HepG2 (cell line): ENCODE data around the gene TTC28. TPM values are rescaled to one million over a fixed set of nuclear protein-coding genes. Genes with fewer than 3 reads are reported as not detected.

Experiments
- ATAC-seq: fragments of 200-7000 bp; cut with Tn5 transposase; 3 replicates; pipeline ENCODE4 v1.9.1; 2020; ENCODE audit warnings: mild to moderate bottlenecking, moderate library complexity
- BruUV-seq: library from RNA; stranded (reverse); fragments of 400-500 nt; replicated peaks from 2 replicates; lab custom pipeline; 2021; lab: Mats Ljungman, UMichigan
- CTCF ChIA-PET: fragments of 300-600 bp; formaldehyde crosslinking; extraction: SDS; loops from one replicate; lab custom pipeline; 2021; ENCODE audit warnings: low total read pairs, inconsistent platforms, low intra/inter-chr PET ratio; lab: Yijun Ruan, JAX
- POLR2A ChIA-PET: fragments of 350-600 bp; sonication (Branson Sonifier 250); formaldehyde crosslinking; loops from one replicate; lab custom pipeline; 2020; ENCODE audit warnings: antibody characterized with exemption, inconsistent platforms; lab: Yijun Ruan, JAX
- DNase-seq: peaks from one replicate; pipeline ENCODE4 v3.0.0-alpha.2; 2015; ENCODE audit warnings: low spot score
- FAIRE-seq: peaks from 3 replicates; lab custom pipeline; 2011; peaks lifted over from hg19 to GRCh38; lab: Jason Lieb, UNC
- H2AFZ ChIP-seq: one replicate; pipeline ENCODE4 v1.6.1; 2011; ENCODE audit warnings: low read length, inconsistent platforms
- H3K27ac ChIP-seq: fragments of 300-600 bp; 3 replicates; pipeline ENCODE4 v1.8.0; 2011; ENCODE audit warnings: mixed run types, mild to moderate bottlenecking, mixed read lengths, low read length, inconsistent platforms; ENCODE audit not compliant: insufficient read depth; ENCODE audit errors: extremely low read length
- H3K27me3 ChIP-seq, 2 experiments: fragments of 200-600 bp in 1 of 2; 2 replicates in 1 of 2; 3 replicates in 1 of 2; pipeline versions ENCODE4 v1.6.0 to v1.8.0; 2011; ENCODE audit warnings: low read length in 2 of 2, mild to moderate bottlenecking in 2 of 2, moderate library complexity in 2 of 2, inconsistent platforms in 1 of 2; ENCODE audit not compliant: insufficient read depth in 2 of 2, control insufficient read depth in 1 of 2
- H3K36me3 ChIP-seq, 2 experiments: fragments of 200-600 bp in 1 of 2; replicated peaks in 1 of 2; 2 replicates in 1 of 2; 3 replicates in 1 of 2; pipeline versions ENCODE4 v1.5.1 to v1.8.0; 2011; ENCODE audit warnings: low read length in 2 of 2, inconsistent platforms in 1 of 2; ENCODE audit not compliant: insufficient read depth in 2 of 2, control insufficient read depth in 1 of 2
- H3K4me1 ChIP-seq: 2 replicates; pipeline ENCODE4 v1.5.1; 2012; ENCODE audit warnings: low read length, inconsistent platforms; ENCODE audit not compliant: insufficient read depth
- H3K4me2 ChIP-seq: 2 replicates; pipeline ENCODE4 v1.6.0; 2011; ENCODE audit warnings: low read depth, low read length, inconsistent platforms
- H3K4me3 ChIP-seq, 3 experiments: fragments of 200-600 bp in 1 of 3; sonication (generic), shearing (Covaris generic) in 1 of 3; replicated peaks in 1 of 3; 2 replicates each; pipeline ENCODE4 v1.5.1; 2011 to 2016; ENCODE audit warnings: low read length in 3 of 3, inconsistent platforms in 2 of 3, low read depth in 2 of 3, mild to moderate bottlenecking in 2 of 3, control low read depth in 1 of 3, mixed read lengths in 1 of 3; ENCODE audit not compliant: insufficient read depth in 1 of 3
- H3K79me2 ChIP-seq: one replicate; pipeline ENCODE4 v1.6.1; 2011; ENCODE audit warnings: low read length, inconsistent platforms; ENCODE audit not compliant: insufficient read depth
- H3K9ac ChIP-seq: 2 replicates; pipeline ENCODE4 v1.6.0; 2011; ENCODE audit warnings: mild to moderate bottlenecking, low read depth, low read length, inconsistent platforms; ENCODE audit not compliant: insufficient read depth
- H3K9me3 ChIP-seq: 2 replicates; pipeline ENCODE4 v1.5.1; 2012; ENCODE audit warnings: mild to moderate bottlenecking, low read length
- H4K20me1 ChIP-seq: 2 replicates; pipeline ENCODE4 v1.6.0; 2011; ENCODE audit warnings: inconsistent platforms, mild to moderate bottlenecking, low read length, moderate library complexity; ENCODE audit not compliant: insufficient read depth
- ARID2 ChIP-seq: sonication (generic); formaldehyde crosslinking; IDR thresholded peaks from 2 replicates; pipeline ENCODE4 v1.8.1; 2022; ENCODE audit warnings: mild to moderate bottlenecking, missing genetic modification reagents, borderline replicate concordance
- EED ChIP-seq: sonication (generic); formaldehyde crosslinking; IDR thresholded peaks from 2 replicates; pipeline ENCODE4 v1.5.0; 2020; ENCODE audit warnings: mild to moderate bottlenecking, missing genetic modification reagents
- HDAC1 ChIP-seq: sonication (generic); formaldehyde crosslinking; IDR thresholded peaks from 2 replicates; pipeline ENCODE4 v1.5.1; 2020; ENCODE audit warnings: mild to moderate bottlenecking, missing genetic modification reagents
- KDM3A ChIP-seq: IDR thresholded peaks from 2 replicates; pipeline ENCODE4 v1.6.1; 2018; ENCODE audit warnings: low read depth, missing compliant biosample characterization
- MIXL1 ChIP-seq: IDR thresholded peaks from 2 replicates; pipeline ENCODE4 v1.6.1; 2016
- NCOR1 ChIP-seq: fragments of 200-600 bp; sonication (generic); IDR thresholded peaks from 2 replicates; pipeline ENCODE4 v1.7.0; 2017; ENCODE audit warnings: antibody characterized with exemption, low read length, borderline replicate concordance
- NFYC ChIP-seq: IDR thresholded peaks from 2 replicates; pipeline ENCODE4 v1.6.1; 2016; ENCODE audit warnings: missing genetic modification reagents, missing compliant biosample characterization
- NR2F1 ChIP-seq, 2 experiments: fragments of 450-650 bp in 1 of 2; formaldehyde crosslinking in 1 of 2; IDR thresholded peaks; 2 replicates each; pipeline versions ENCODE4 v1.5.0 to v1.6.1; 2016 to 2020; ENCODE audit warnings: mild to moderate bottlenecking in 1 of 2, missing compliant biosample characterization in 1 of 2, missing genetic modification reagents in 1 of 2, moderate library complexity in 1 of 2
- PCBP1 ChIP-seq: fragments of 200-400 bp; formaldehyde crosslinking; IDR thresholded peaks from 2 replicates; pipeline ENCODE4 v1.6.1; 2017; ENCODE audit warnings: mild to moderate bottlenecking, low read depth, low read length, borderline replicate concordance
- PTBP1 ChIP-seq: fragments of 200-400 bp; formaldehyde crosslinking; IDR thresholded peaks from 2 replicates; pipeline ENCODE4 v1.6.1; 2018; ENCODE audit warnings: low read length, low read depth; ENCODE audit not compliant: poor library complexity, severe bottlenecking
- SP5 ChIP-seq: IDR thresholded peaks from 2 replicates; pipeline ENCODE4 v1.6.1; 2016; ENCODE audit warnings: low read depth, borderline replicate concordance
- SRSF9 ChIP-seq: fragments of 200-400 bp; formaldehyde crosslinking; IDR thresholded peaks from 2 replicates; pipeline ENCODE4 v1.6.1; 2018; ENCODE audit warnings: borderline replicate concordance, mild to moderate bottlenecking, low read depth, low read length; ENCODE audit not compliant: insufficient read depth, poor library complexity, severe bottlenecking
- TCF7 ChIP-seq: sonication (generic); IDR thresholded peaks from 2 replicates; pipeline ENCODE4 v1.6.1; 2016; ENCODE audit warnings: antibody characterized with exemption, low read depth
- TMF1 ChIP-seq: sonication (generic); formaldehyde crosslinking; IDR thresholded peaks from 2 replicates; pipeline ENCODE4 v1.8.1; 2022; ENCODE audit warnings: low read depth, missing genetic modification reagents
- ZIK1 ChIP-seq: sonication (generic); formaldehyde crosslinking; IDR thresholded peaks from 2 replicates; pipeline ENCODE4 v1.5.0; 2020; ENCODE audit warnings: mild to moderate bottlenecking, low read depth, missing genetic modification reagents, borderline replicate concordance
- ZNF230 ChIP-seq: sonication (generic); formaldehyde crosslinking; IDR thresholded peaks from 2 replicates; pipeline ENCODE4 v1.4.0; 2020; ENCODE audit warnings: mild to moderate bottlenecking, missing genetic modification reagents
- ZNF446 ChIP-seq: sonication (generic); formaldehyde crosslinking; IDR thresholded peaks from 2 replicates; pipeline ENCODE4 v1.5.0; 2020; ENCODE audit warnings: mild to moderate bottlenecking, missing genetic modification reagents
- ZNF558 ChIP-seq: sonication (generic); formaldehyde crosslinking; IDR thresholded peaks from 2 replicates; pipeline ENCODE4 v1.9.0; 2022; ENCODE audit warnings: mild to moderate bottlenecking, missing genetic modification reagents, borderline replicate concordance
- ZNF709 ChIP-seq: sonication (generic); formaldehyde crosslinking; IDR thresholded peaks from 2 replicates; pipeline ENCODE4 v1.5.0; 2020; ENCODE audit warnings: mild to moderate bottlenecking, missing genetic modification reagents
- ZNF720 ChIP-seq: sonication (generic); formaldehyde crosslinking; IDR thresholded peaks from 2 replicates; pipeline ENCODE4 v1.4.0; 2020; ENCODE audit warnings: missing genetic modification reagents
- ZZZ3 ChIP-seq: sonication (generic); formaldehyde crosslinking; IDR thresholded peaks from 2 replicates; pipeline ENCODE4 v1.4.0; 2020; ENCODE audit warnings: missing genetic modification reagents, mild to moderate bottlenecking, borderline replicate concordance
- WGBS: methylation state at CpG from one replicate; pipeline ENCODE4 v1.1.6; 2017; ENCODE audit warnings: low lambda C conversion rate; 5-methylcytosine and 5-hydroxymethylcytosine counted together
- in situ Hi-C: cut with HindIII; loops from 2 replicates; pipeline ENCODE4 v1.10.0; 2017; ENCODE audit warnings: low pct_unique_long_range_greater_than_20kb; ENCODE audit not compliant: extremely low pct_ligation_motif_present
- intact Hi-C: fragments of 100-400 bp; cut with micrococcal nuclease; formaldehyde crosslinking; loops from one replicate; pipeline ENCODE4 v1.10.0; 2022; ENCODE audit not compliant: unreplicated experiment
- polyA plus RNA-seq, 8 experiments: library from polyadenylated mRNA; depleted of rRNA in 3 of 8; stranded (reverse) in 7 of 8; unstranded in 1 of 8; fragments of >200 nt; fragmentation: Illumina TruSeq in 4 of 8; extraction: Trizol in 4 of 8; gene quantifications; 2 replicates each; pipeline versions ENCODE4 v1.2.1 to v1.2.3, GENCODE V29; 2011 to 2016; ENCODE audit warnings: low read depth in 4 of 8, missing spikeins in 1 of 8, mixed read lengths in 1 of 8; ENCODE audit not compliant: insufficient read depth in 1 of 8
- total RNA-seq, 5 experiments: library from RNA; depleted of rRNA; stranded (reverse); fragments of >200 nt; fragmentation: Illumina TruSeq; extraction: Trizol; gene quantifications; 2 replicates each; pipeline ENCODE4 v1.2.3, GENCODE V29; 2016; ENCODE audit warnings: low read depth in 1 of 5
- TF ChIP-seq, protein P1 (sequence below): sonication (generic); formaldehyde crosslinking; IDR thresholded peaks from 2 replicates; pipeline ENCODE4 v1.5.0; 2020; ENCODE audit warnings: missing genetic modification reagents
- TF ChIP-seq, protein P2 (sequence below): sonication (generic); formaldehyde crosslinking; IDR thresholded peaks from 2 replicates; pipeline ENCODE4 v1.4.0; 2020; ENCODE audit warnings: mild to moderate bottlenecking, missing genetic modification reagents
- TF ChIP-seq, protein P3 (sequence below): sonication (generic); formaldehyde crosslinking; IDR thresholded peaks from 2 replicates; pipeline ENCODE4 v1.8.1; 2023; ENCODE audit warnings: mild to moderate bottlenecking, moderate library complexity, missing genetic modification reagents

Gene TTC28
- total and polyA plus RNA-seq, 2 of the 13 experiments (the other 11 are each of a cell fraction or from before 2014, with no cell fraction given) = 4.2 to 13.1 TPM

DNA sequence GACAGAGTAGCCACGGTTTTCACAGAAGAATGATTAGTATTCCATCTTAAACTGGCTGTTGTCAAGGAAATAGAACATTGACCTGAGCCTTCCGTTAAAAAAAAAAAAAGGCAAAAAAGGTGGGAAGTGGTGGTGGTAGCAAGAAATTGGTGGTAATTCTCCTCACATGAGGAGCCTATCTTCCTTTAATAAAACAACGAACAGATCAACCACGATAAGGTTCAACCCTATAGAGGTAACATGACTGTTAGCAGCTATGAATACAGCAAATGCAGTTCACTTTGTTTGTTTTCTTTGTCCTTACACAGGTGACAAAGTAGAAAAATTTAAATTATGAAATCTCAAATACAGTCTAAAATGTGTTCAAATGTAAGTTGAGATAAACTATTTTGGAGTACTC lies 181.6 kb downstream of the TTC28 start (continued):
- TF ChIP-seq NR2F1 (CRISPR knock-in tag; IDR thresholded peaks at IDR 0.05) = no peak
- no peak for TF ChIP-seq NFYC (CRISPR knock-in tag)
- TF ChIP-seq EED (CRISPR knock-in tag) = no peak
- no peak for TF ChIP-seq PTBP1
- no peak for TF ChIP-seq ZZZ3 (CRISPR knock-in tag)
- TF ChIP-seq ARID2 (CRISPR knock-in tag) = no peak
- no peak for TF ChIP-seq SRSF9
- TF ChIP-seq TMF1 (CRISPR knock-in tag) = no peak
- TF ChIP-seq, protein P1, sequence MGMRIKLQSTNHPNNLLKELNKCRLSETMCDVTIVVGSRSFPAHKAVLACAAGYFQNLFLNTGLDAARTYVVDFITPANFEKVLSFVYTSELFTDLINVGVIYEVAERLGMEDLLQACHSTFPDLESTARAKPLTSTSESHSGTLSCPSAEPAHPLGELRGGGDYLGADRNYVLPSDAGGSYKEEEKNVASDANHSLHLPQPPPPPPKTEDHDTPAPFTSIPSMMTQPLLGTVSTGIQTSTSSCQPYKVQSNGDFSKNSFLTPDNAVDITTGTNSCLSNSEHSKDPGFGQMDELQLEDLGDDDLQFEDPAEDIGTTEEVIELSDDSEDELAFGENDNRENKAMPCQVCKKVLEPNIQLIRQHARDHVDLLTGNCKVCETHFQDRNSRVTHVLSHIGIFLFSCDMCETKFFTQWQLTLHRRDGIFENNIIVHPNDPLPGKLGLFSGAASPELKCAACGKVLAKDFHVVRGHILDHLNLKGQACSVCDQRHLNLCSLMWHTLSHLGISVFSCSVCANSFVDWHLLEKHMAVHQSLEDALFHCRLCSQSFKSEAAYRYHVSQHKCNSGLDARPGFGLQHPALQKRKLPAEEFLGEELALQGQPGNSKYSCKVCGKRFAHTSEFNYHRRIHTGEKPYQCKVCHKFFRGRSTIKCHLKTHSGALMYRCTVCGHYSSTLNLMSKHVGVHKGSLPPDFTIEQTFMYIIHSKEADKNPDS (CRISPR knock-in tag) = no peak

DNA sequence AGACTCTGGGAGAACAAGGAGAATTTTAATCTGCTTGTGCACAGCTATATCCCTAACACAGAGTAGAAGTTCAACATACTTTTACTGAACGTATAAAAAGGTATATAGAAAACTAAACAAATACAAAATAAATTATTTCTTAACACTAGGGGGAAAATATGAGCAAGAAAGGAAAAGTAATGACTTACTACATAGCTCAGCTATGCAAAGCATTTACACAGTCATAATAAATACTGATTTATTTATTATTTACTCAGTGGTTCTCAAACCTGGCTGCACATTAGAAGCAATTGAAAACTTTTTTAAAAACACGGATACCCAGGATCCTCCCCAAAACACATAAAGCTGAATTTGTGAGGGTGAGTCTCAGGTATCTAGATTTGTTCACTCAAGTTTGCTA lies 182.5 kb downstream of the TTC28 start:
- no peak overlapping the region for H3K4me2 ChIP-seq
- in situ Hi-C loops (no loop called here), intact Hi-C loops (no loop called here)

More for the DNA sequence above, 182.5 kb downstream of the TTC28 start:
- POLR2A ChIA-PET = no interaction called here
- Histone ChIP-seq H3K27ac (no peak overlapping the region), H3K4me3 (no peak overlapping the region), H3K79me2 (no peaks in the 10 kb centered on the region), H3K9ac (no peak overlapping the region), H4K20me1 (no peaks in the 10 kb centered on the region), H2AFZ (no peak overlapping the region), H3K27me3 (no peaks in the 10 kb centered on the region; a peak in 1 of 5 replicates), H3K9me3 (no peaks in the 10 kb centered on the region), H3K4me1 (no peaks in the 10 kb centered on the region), H3K36me3 (no peaks in the 10 kb centered on the region)
- no peak for TF ChIP-seq NCOR1
- no peak for TF ChIP-seq ZNF230
- TF ChIP-seq PCBP1 = no peak
- TF ChIP-seq ZNF446 = no peak
- TF ChIP-seq ZIK1 = no peak
- no peak for TF ChIP-seq SP5 (CRISPR knock-in tag)
- no peak for TF ChIP-seq ZNF709 (CRISPR knock-in tag)
- TF ChIP-seq, protein P2, sequence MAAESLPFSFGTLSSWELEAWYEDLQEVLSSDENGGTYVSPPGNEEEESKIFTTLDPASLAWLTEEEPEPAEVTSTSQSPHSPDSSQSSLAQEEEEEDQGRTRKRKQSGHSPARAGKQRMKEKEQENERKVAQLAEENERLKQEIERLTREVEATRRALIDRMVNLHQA (CRISPR knock-in tag) = no peak
- TF ChIP-seq ZNF558 = no peak
- no peak for TF ChIP-seq KDM3A (CRISPR knock-in tag)
- no peak for TF ChIP-seq TCF7
- TF ChIP-seq HDAC1 (CRISPR knock-in tag) = no peak
- TF ChIP-seq, protein P3, sequence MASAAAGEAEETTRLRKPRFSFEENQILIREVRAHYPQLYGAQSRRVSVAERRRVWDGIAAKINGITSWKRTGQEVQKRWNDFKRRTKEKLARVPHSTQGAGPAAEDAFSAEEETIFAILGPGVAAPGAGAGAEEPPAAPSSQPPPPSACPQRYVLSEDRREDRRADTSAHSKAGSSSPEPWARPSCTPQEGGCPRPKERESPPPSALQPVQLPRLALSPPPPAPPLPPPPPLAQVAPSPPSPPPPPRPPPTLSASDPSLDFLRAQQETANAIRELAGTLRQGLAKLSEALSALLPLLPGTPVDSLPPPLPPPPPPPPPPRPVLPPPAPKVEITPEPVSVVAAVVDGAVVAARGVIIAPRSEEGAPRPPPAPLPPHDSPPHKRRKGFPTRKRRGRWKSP (CRISPR knock-in tag) = no peak
- TF ChIP-seq ZNF720 (CRISPR knock-in tag) = no peak
- TF ChIP-seq MIXL1 (CRISPR knock-in tag) = no peak
- ATAC-seq = no peak
- WGBS = 98% methylated on average over 2 of the region's 2 CpGs
- BruUV-seq = no TSS peak
- no peak for FAIRE-seq
- CTCF ChIA-PET = no interaction called here
- DNase-seq = no peak
